DMS79 treated with DMSO at 0.1 percent for 48 hours (cell line): Measurements from ENCODE around the gene ADSS2.
"Not testable (repeated sequence)": the region's sequence is repeated elsewhere in the genome, so short reads cannot be mapped to it uniquely, and the experiment has no call there.

Experiments used
- DNase-seq: peaks from one replicate; lab custom pipeline; 2025; lab: John Stamatoyannopoulos, UW

ADSS2 gene

DNA sequence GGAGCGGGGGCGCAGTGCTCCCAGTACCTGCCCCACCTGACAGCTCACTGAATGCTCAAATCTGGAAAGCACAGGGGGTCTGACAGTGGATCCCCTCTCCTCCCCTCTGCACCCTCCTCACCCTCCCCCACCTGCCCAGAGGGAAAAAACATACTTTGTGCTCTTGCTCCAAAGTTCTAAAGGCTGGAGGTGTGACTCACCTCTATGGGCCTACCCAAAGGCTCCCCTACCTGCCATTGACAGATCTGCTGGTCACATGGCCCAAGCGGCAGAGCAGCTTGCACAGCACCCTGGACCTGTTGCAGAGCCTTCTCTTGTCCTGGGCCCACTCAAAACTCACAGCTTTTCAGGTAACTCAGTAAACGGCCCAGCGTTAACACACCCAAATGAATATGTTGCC, 55.7 kb downstream of the ADSS2 start:
- no peak for DNase-seq

DNA sequence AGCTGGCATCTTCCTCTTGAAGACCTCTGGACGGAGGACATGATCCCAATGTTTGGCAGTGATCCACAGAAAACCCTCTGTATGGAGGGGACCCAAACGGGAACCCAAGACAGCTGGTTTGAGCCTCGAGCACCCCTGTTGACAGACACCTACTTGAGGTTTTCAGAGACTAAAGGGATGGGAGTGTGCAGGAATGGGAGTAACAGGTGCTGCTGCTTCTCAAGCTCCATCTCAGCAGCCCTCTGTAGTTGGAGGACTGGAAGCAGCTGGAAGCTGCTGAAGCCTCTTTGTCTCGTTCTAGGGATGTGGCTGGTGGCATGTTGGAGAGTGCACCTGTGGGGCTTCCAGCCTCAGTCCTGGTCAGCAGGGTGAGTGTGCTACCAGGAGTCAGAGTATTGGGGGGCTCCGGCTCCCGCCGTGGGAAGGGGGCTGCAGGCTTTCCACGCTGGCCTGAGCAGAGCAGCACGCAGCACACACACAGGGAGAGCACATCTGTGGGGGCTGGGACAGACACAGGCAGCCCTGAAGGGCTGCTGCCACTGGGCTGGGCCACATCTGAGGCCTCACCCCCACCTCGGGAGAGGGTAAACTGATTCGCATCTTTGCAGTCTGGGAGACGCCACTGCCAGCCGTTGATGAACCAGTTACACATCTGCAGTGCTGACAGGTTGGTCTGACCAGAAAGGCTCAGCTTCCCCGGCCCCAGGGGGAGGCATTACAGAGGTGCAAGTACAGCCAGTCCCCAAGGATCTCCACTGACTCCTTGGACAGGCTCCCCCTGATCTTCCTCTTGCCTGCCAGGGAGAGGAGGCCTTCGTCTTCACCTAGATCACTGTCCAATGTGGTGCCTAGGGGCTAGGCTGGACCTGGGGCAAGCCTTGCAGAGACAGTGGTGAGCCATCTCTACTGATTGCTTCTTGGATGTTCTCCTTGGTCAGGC, 56.6 kb downstream of the ADSS2 start:
- no peak for DNase-seq

DNA sequence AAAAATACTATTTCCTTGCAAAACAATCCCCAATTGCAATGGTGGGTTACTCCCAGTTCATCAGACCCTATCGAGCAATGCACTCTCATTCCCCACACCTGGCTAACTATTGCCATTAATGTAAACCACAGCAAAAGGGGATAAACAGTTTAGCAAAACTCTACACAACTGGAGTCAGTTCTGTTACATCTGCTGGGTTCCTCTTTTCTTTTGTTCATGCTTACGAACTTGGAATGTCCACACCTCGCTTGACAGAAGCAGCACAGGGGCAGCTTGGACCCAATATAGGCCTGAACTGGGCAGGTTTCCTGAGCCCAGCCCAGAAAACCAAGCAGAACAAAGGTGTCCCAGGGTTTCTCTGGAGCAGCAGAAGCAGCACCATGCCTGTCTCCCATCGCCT, 57.4 kb downstream of the ADSS2 start:
- DNase-seq: no peak

DNA sequence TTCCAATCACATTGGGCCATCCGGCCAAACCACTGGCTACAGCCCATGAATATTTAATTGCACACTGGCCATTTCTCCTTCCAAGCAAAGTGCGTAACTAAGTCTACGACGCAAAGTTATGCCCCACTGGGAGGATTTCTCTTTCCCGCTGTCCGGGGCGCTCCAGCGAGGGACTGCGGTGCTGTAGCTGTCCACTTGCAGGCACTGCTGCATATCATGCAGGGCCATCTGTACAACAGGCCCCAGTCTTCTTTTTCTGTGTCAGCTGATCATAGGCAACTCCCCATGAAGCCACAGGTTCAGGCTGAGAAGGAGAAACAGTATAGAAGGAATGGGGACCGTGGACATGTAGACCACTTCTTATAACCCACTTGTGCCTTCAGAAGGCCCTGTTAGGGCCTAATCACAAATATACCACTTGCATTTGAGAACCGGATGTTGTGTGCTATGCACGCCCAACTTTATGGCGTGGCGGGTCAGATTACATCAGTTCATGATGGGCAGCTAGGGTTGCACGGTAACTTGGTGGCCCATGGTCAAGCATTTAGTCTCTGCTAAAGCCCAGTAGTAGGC, 58.0 kb downstream of the ADSS2 start:
- no peak for DNase-seq

DNA sequence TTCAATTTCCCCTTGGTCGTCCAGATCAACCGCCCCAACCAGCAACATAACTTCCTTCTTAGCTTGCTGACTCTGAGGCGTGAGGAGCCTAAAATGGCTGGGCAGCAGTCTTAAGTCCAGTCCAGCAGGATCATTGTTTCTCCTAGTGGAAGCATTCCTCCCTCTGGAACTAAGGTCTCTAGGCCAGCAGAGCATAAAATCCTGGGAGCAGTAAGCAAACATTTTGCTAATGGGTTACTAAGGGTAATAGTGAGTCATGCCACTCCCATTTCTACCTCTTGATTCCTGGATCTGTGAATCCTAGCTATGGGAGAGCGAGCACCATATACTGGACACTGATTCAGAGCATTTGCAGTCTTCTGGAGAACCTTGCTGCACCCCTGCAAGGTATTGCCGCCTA, 59.9 kb downstream of the ADSS2 start:
- no peak for DNase-seq

DNA sequence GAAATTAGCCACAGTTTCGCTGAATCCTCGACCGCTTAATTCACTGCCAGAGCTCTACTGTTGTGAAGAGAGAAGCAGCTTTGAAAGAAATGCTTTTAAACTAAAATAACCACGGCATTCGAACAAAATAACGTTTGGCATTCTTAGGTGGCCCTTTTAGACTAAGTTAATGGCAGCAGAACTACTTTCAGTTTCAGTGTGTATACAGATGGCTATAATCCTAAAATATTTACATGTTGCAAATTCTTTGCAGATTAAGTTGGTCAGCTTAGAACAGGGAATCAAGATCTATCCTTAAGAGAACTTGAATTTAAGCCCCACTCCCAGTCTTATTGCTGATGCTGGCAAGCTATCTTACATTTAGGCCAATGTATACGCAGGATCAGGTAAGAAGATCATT, 62.7 kb downstream of the ADSS2 start:
- DNase-seq: no peak

DNA sequence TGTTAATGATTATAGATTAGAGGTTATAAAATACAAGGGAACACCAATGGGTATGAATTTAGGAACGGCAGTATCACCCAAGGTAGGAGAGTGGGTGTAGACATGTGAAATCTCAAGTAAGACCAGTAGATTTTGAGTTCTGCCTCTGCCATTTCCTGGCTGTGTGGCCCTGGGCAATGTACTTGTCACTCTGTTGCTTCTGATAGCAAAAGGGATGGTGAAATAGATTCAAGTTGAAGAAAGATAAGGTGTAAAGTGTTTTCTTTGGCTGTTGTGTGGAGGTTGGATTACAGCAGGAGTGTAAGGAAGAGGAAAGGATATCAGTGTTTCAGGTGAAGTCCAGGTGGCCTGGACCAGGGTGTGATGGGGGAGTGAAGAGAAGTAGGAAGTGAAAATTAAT, 64.3 kb downstream of the ADSS2 start:
- no peak for DNase-seq

DNA sequence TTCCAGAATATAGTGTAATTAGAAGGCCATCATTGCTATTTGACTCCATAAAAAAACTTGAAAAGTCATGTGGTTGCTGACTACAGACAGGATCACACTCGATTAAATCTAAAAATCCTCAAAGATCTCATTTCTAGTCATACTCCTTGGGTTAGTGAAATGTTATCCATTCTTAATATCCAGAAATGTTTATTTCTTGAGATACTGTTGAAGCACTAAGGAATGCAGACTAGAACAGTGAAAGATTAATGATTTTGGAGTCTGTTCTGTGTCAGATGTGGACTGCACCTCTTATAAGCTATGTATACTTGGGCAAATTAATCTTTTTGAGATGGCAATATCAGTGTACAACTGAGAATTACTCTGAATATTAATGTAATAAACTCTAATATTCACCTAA, 65.1 kb downstream of the ADSS2 start:
- no peak for DNase-seq

DNA sequence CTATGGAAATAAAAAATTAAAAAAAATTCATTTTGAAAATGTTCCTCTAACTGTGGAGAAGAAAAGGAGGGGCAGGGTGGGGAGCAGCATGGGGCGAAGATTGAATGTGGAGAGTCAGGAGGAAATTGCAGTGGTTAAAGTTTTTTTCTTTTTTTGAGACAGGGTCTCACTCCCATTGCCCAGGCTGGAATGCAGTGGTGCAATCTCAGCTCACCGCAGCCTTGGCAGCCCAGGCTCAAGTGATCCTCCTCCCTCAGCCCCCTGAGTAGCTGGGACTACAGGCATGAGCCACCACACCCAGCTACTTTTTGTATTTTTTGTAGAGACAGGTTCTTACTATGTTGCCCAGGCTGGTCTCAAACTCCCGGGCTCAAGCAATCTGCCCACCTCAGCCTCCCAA, 67.6 kb downstream of the ADSS2 start:
- no peak for DNase-seq

DNA sequence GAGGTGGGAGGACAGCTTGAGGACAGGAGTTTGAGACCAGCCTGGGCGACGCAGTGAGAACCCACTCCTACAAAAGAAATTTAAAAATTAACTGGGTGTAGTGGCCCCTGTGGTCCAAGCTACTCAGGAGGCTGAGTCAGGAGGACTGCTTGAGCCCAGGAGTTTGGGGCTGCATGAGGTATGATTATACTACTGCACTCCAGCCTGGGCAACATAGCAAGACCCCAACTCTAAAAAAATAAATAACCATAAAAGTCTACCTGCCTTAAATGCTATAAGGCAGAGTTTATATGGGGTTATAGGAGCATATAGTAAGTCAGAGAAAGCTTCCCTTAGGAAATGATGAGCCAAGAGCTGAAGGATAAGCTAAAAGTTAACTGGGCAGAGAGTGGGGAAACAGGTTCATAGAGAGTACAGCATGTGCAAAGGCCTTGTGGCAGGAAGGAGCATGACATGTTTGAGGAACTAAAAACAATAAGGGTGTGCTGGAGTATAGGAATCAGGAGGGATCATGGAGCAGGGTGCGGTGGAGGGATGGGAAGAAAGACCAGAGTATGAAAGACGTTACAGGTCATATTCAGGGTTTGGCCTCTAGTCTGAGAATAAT, 68.3 kb downstream of the ADSS2 start:
- DNase-seq: no peak

DNA sequence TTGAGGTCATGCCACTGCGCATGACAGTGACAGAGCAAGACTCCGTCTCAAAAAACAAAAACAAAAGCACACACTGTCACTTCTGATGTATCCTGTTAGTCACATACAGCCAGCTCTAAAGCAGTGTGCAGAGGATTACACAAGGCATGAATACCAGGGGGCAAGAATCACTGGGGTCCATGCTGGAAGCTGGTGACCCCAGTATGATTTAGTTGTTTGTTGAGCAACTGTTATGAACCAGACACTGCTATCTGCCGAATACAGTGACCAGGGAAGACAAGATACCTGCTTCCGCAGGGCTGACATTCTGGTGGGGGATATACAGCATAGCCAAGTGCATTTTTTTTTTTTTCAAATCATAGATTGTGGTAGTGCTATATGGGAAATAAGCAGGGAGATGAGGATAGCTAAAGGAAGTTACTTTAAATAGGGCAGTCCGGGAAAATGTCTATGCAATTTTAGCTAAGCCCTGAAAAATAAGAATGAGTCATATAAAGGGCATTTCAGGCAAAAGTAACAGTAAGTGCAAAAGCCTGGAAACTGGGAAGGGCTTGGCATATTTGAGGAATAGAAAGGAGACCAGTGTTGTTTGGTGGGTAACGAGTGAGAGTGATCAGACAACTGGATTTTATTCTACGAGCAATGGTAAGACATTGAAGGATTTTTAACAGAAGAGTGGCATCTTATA, 69.7 kb downstream of the ADSS2 start:
- no peak for DNase-seq

DNA sequence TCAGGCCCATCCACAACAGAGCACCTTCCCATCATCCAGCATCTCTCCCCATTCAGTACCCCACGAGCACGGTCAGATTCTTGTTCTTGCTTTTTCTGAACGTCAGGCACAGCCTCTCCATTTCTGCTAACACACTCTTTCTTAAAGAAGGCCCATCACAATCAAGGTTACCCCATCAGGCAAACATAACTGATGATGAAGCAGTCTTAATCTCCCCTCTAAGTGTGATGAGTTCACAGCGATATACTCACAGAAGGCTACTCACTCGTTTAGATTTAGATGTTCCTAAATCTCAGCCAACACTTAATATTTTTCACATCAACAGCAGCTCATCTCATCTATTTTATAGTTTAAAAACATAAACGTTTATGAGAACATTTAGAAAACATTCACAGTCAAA, 75.6 kb downstream of the ADSS2 start:
- no peak for DNase-seq

DNA sequence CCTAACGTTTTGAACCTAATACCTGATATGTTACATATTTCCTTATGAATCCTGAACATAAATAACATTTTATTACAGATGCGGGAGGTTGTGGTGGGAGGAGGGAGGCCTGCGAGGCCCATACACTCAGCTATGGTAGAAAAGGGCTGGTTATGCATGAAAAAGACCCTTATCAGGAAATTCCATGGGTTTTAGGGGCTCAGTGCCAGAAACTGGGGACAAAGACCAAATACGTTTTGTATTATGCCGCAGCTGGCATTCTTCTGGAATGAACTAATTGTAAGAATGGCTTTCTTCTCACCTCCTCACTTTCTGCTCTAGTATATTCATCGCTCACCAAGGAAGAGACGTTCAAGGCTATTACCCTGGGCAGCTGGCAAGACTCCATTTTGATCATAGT, 76.7 kb downstream of the ADSS2 start:
- DNase-seq: no peak

DNA sequence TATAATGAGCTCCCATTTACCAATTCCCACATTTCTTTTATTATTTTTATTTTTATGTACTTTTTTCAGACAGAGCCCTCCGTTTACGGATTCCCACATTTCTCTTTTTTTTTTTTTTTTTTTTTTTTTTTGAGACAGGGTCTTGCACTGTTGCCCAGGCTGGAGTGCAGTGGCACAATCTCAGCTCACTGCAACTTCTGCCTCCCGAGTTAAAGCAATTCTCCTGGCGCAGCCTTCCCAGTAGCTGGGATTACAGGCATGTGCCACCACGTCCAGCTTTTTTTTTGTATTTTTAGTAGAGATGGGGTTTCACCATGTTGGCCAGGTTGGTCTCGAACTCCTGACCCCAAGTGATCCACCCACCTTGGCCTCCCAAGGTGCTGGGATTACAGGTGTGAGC, 77.2 kb downstream of the ADSS2 start:
- DNase-seq: not testable (repeated sequence)

DNA sequence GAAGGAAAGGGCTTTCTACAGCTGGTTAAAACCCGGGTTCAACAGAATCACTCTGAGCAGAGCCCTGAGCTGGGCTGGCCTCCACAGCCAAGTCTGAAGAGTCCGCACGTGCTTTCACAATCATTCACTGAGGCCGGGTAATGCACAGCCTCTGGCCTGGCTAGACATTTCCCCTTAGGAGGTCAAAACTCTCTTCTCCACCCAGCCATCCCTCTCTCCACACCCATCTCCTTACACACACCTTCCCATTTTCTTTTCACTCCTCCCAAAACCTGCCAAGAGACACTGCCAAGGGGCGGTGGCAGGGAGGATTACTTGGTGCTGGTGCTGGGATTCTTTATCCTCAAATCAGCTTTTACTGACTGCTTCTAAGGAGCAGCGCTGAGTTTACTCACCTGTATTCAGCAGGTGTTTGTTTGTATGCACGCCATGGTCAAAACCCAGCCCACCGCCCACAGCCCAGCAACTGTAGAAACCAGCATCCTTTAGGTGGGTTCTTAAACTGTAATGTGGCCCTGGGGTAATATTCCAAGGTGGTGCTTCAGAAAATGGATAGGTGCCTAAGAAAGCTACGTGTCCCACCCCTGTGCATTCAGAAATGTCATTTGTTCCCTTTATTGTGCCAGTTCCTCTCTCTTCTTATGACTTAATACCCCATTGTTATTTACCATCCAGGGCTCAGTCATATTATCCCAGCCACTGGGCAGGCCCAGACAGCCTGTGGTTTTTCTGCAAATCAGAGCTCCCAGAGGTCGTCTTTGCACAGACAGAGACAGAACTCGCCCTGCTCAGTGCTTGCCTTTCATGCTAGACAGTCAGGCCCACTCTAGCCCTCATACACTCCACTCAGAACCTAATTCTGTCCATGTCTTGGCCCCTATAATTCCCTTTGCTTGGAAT, 80.2 kb downstream of the ADSS2 start:
- peak; percentile 78 for DNase-seq

DNA sequence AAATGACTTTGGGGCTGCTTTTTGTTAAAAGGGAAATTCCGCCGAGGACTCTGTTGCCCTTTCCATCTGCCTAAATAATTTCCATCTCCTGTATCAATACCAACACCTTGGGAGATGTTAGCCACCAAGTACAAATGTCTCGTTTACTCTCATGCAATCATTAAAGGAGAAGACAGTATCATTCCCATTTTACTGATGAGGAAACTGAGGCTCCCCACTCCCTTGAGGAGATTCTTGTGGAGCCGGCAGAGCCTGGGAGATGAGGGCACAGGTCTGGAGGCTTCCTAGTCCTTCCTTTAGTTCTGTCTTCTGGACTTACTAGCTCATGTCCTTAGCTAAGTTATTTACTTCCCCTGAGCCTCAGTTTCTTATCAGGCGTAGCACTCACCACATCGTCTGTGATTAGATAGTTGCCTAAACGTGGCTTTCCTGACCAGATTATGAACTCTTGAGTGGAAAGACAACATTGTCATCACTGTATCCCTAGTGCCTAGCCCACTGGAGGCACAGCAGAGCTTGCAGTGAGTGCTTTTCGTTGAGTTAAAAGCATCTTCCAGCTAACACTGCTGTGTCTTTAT, 81.6 kb downstream of the ADSS2 start:
- DNase-seq: no peak

DNA sequence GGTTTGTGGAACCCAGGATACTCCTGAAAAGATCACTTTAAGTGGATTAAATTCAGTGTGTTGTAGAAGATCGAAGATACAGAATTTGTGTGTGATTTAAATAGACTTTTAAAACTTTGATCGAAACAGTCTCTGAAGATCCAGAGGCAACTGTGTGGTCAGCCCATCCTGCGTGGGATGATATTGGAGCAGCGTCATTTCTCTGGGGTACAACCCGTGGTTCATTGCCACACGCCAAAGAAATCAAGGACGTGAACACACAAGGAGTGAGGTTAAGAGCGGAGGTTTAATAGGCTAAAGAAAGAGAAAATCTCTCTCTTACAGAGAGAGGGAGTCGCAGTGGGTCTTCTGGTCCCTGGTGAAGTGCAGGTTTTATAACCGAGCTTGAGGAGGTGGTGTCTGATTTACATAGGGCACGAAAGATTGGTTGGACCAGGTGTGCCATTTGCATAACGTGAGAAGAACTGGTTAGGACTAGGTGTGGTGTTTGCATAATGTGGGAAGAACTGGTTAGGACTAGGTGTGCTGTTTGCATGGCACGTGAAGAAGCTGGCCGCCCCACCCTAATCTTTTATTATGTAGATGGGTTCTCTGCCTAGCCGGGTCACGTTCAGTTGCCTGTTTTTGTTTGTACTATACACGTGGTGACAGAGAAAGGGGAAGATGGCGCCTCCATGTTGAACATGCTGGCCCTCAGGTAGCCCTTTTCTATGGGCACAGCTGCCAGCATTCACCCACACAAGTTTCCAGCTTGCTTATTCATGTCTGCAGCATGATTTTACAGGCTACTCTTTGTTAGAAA, 82.3 kb downstream of the ADSS2 start:
- no peak for DNase-seq

DNA sequence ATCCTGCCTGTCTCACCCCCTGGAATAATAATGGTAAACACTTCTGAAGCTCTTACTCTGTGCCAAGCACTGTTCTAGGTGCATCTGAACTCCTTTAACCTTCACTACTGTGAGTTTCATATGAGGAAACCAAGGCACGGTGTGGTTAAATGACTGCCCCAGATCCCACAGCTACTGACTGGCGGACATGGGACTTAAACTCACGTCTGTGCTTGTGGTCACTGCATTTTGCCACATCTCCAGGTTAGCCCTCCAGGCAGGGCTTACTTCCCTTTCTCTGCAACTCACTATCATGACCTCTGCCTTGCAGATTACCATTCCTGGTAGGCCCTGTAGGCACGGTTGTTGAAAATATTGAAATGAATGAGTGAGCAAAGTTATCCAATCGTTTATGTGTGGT, 83.4 kb downstream of the ADSS2 start:
- no peak for DNase-seq

DNA sequence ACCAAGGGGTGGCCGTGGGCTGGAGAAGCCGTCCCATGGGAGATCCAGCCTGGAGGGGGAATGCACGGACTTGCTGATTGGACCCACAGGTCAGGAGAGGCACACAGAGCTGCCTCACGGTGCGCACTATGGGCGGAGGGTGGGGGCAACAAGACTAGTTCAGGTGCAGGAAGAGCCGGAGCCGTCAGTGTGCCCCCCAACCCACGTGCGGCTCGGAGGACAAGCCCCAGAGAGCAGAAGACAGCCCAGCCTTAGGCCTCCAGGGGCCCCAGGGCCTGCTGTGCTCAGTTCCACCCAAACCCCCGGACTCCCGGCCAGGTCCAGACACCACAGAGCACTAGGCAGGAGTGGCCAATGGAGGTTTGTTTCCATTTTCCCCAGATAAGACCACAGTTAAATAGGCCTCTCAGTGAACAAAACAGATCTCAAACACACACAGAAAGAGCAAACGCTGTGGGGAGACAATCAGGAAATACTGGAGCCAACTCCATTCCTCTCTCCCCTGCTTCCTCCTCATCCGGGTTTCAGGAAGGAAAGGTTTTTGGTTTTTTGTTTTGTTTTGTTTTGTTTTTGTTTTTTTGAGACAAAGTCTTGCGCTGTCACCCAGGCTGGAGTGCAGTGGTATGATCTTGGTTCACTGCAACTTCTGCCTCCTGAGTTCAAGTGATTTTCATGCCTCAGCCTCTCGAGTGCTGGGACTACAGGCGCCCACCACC, 84.2 kb downstream of the ADSS2 start:
- DNase-seq: no peak

DNA sequence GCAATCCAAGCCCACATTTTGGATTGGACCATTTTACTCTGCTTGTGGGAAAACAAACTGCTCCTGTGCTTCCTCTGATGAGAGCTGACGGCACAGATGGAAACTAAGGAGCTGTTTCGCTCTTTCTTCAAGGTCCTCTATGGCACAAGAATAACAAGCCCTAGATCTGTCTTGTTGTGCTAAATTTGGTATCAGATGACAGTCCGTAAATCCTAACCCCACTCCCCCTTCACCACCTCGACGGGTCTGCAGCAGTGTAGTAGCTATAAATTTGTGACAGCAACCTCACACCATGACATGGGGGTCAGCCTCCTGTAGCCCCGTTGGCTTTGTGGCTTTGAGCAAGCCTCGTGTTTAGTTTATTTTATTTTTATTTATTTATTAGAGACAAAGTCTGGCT, 85.9 kb downstream of the ADSS2 start:
- DNase-seq: no peak
